ENCODE data around the gene ARFRP1. TPM values are rescaled to one million over a fixed set of nuclear protein-coding genes. Genes with fewer than 3 reads are reported as not detected.

The ARFRP1 gene
- total and polyA plus RNA-seq, 7 donors: 26.8 to 70.2 (median 38.7) TPM

DNA sequence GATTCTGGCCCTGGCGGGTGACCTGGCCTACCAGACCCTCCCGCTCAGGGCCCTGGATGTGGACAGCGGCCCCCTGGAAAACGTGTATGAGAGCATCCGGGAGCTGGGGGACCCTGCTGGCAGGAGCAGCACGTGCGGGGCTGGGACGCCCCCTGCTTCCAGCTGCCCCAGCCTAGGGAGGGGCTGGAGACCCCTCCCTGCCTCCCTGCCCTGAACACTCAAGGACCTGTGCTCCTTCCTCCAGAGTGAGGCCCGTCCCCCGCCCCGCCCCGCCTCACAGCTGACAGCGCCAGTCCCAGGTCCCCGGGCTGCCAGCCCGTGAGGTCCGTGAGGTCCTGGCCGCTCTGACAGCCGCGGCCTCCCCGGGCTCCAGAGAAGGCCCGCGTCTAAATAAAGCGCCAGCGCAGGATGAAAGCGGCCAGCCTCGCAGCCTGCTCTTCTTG, 30.9 kb upstream of the ARFRP1 start:
- intact Hi-C loops (cut with DNase I): loop anchor here (2.0 kb wide), 1 partner anchor 32 kb away; the partner anchor contains the start of gene ARFRP1
- Histone ChIP-seq H3K27me3 (peaks cover 0 to 10% (median 0%) of the 10 kb centered on the region in 3 donors), H3K27ac (peak overlapping the region; percentile 83 to 93 (median 90)), H3K36me3 (peaks cover 20 to 48% (median 26%) of the 10 kb centered on the region in 4 donors), H3K9me3 (no peaks in the 10 kb centered on the region), H3K4me3 (peak overlapping the region; percentile 48 to 66 (median 57)), H3K4me1 (peaks cover 0 to 43% (median 36%) of the 10 kb centered on the region in 4 donors)
- no peak for TF ChIP-seq POLR2AphosphoS5 (IDR thresholded peaks at IDR 0.05)
- peak; percentile 89 for DNase-seq
- 10 to 28% methylated on average over 26 of the region's 26 CpGs for whole genome bisulfite sequencing, 2 donors

DNA sequence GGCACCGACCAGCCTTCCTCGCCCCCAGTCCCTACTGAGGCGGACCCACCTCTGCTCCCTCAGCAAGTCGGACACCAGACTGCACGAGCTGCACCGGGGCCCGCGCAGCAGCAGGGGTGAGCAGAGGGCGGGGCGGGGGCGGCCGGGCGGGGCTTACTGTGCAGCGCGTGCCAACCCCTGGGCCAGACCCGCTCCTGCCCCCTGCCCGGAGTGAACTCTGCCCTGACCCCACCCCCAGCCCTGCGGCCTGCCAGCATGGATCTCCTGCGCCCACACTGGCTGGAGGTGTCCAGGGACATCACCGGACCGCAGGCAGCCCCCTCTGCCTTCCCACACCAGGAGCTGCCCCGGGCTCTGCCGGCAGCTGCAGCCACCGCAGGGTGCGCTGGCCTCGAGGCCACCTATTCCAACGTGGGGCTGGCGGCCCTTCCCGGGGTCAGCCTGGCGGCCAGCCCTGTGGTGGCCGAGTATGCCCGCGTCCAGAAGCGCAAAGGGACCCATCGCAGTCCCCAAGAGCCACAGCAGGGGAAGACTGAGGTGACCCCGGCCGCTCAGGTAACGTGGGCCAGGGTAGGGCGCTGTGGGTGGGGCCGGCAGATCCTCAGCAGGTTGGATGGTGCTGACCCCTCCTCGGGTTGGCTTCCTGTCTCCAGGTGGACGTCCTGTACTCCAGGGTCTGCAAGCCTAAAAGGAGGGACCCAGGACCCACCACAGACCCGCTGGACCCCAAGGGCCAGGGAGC, 30.3 kb upstream of the ARFRP1 start:
- Histone ChIP-seq H3K27ac (peak overlapping the region in 2 of 4 donors; percentile 91 to 93), H3K36me3 (peaks cover 19 to 48% (median 27%) of the 10 kb centered on the region in 4 donors), H3K4me3 (peak overlapping the region in 3 of 4 donors; percentile 21 to 66 (median 35)), H3K4me1 (peaks cover 0 to 43% (median 36%) of the 10 kb centered on the region in 4 donors), H3K27me3 (peaks cover 0 to 10% (median 0%) of the 10 kb centered on the region in 3 donors), H3K9me3 (no peaks in the 10 kb centered on the region)
- WGBS, 2 donors: 8 to 19% methylated on average over 43 of the region's 43 CpGs
- intact Hi-C loops (cut with DNase I): loop anchor here (2.0 kb wide), 1 partner anchor 31 kb away; the partner anchor contains the start of gene ARFRP1
- no peak for TF ChIP-seq POLR2AphosphoS5 (IDR thresholded peaks at IDR 0.05)
- no peak for TF ChIP-seq POLR2A (IDR thresholded peaks at IDR 0.05)
- TF ChIP-seq, protein P1, sequence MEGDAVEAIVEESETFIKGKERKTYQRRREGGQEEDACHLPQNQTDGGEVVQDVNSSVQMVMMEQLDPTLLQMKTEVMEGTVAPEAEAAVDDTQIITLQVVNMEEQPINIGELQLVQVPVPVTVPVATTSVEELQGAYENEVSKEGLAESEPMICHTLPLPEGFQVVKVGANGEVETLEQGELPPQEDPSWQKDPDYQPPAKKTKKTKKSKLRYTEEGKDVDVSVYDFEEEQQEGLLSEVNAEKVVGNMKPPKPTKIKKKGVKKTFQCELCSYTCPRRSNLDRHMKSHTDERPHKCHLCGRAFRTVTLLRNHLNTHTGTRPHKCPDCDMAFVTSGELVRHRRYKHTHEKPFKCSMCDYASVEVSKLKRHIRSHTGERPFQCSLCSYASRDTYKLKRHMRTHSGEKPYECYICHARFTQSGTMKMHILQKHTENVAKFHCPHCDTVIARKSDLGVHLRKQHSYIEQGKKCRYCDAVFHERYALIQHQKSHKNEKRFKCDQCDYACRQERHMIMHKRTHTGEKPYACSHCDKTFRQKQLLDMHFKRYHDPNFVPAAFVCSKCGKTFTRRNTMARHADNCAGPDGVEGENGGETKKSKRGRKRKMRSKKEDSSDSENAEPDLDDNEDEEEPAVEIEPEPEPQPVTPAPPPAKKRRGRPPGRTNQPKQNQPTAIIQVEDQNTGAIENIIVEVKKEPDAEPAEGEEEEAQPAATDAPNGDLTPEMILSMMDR (IDR thresholded peaks at IDR 0.05): no peak
- no peak for TF ChIP-seq EP300 (IDR thresholded peaks at IDR 0.05)
- DNase-seq: peak; percentile 75

DNA sequence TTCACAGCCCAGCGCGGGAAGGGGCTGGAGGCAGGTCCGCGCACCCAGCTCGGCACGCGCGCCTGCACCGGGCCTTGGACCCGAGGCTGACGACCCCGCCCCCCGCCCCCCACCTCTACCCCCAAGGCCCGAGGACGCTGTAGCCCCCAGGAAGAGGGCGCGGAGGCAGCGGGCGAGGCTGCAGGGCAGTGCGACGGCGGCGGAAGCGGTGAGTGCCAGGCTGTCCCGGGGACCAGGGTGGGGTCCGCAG, 29.8 kb upstream of the ARFRP1 start:
- TF ChIP-seq POLR2A (IDR thresholded peaks at IDR 0.05) (no peak), EP300 (IDR thresholded peaks at IDR 0.05) (no peak), POLR2AphosphoS5 (IDR thresholded peaks at IDR 0.05) (no peak)
- TF ChIP-seq, protein P1 (IDR thresholded peaks at IDR 0.05): no peak
- Histone ChIP-seq H3K27ac (no peak overlapping the region), H3K4me1 (peaks cover 0 to 43% (median 36%) of the 10 kb centered on the region in 4 donors), H3K4me3 (peak overlapping the region in 3 of 4 donors; percentile 21 to 66 (median 35)), H3K27me3 (peaks cover 0 to 10% (median 0%) of the 10 kb centered on the region in 3 donors), H3K36me3 (peaks cover 14 to 45% (median 22%) of the 10 kb centered on the region in 4 donors), H3K9me3 (no peaks in the 10 kb centered on the region)
- WGBS, 2 donors: 2 to 3% methylated on average over 26 of the region's 26 CpGs
- intact Hi-C loops (cut with DNase I): no loop called here
- no peak for DNase-seq

DNA sequence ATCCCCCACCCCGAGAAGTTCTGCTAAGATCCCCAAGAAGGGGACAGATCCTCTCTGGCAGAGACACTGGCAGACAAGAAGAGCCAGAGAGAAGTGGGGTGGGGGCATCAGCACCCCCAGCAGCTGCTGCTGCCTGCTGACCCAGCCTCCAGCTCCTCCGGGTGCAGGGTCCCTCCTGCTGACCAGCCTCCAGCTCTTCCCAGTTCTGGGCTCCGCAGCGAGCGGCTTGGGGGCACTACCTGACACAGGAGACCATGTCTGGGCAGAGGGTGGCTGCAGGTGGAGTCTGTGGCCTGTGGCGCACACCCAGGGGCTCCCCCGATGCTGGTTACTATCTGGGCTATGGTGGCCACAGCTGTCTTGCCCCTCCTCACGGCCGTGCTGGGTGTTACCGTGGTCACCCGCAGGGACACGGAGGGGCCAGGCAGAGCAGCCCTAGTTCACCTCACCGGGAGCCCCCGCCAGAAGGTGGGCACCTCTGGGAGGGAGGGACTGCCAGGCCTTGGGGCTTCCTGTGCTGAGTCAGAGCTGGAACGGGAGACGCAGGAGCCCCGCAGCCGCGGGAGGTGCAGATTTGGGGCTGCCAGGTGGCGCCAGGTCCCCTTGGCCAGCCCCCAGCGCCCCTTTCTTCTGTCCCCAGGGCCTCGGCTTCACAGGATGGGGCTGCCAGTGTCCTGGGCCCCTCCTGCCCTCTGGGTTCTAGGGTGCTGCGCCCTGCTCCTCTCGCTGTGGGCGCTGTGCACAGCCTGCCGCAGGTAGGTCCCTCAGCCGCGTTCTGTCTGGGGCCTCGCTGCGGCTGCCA, 29.3 kb upstream of the ARFRP1 start:
- intact Hi-C loops (cut with DNase I): no loop called here
- peak; percentile 71 for DNase-seq
- Histone ChIP-seq H3K27me3 (peaks cover 0 to 10% (median 0%) of the 10 kb centered on the region in 3 donors), H3K4me3 (peak overlapping the region in 3 of 4 donors; percentile 21 to 66 (median 35)), H3K9me3 (no peaks in the 10 kb centered on the region), H3K36me3 (peaks cover 9 to 39% (median 18%) of the 10 kb centered on the region in 4 donors), H3K4me1 (peaks cover 0 to 43% (median 32%) of the 10 kb centered on the region in 4 donors), H3K27ac (no peak overlapping the region)
- WGBS, 2 donors: 10 to 20% methylated on average over 30 of the region's 30 CpGs
- TF ChIP-seq POLR2A (IDR thresholded peaks at IDR 0.05) (no peak), POLR2AphosphoS5 (IDR thresholded peaks at IDR 0.05) (peak in 1 of 4 donors; percentile 24)

DNA sequence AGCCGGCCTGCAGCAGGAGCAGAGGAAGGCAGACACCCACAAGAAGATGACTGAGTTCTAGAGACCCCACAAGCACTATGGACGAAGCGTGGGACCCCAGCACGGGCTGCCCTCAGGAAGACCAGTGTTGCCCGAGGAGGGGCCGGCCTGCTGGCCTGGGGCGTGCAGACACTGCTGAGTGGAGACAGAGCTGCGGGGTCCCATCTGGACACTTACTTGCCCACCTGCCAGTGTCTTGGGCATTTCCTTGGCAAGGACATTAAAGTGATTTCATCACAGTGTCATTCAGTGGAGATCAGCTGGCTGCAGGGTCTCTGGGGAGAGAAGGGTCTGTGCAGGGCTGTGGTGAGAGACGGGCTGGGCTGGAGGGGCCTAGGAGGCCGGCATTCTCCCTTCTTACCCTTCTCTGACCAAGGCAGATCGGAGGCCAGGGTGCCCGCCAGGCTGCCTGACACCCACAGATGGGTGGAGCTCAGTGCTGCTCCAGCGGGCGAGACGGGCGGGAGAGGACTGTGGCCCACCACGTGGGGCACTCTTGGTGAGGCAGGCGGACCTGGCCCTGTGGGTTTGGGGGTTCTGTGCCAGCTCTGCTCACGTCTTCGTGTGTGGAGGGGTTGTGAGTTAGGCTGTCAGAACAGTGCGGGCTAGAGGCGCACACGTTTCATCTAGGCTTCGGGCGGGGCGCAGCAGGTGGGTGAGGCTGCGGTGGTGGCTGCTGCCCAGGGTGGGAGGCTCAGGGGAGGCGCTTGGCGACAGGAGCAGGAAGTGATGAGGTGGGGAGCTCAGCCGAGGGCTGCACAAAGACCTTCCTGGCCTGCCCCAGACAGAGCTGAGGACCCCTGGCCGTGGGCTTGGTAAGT, 28.3 kb upstream of the ARFRP1 start, which contains the start of gene LIME1:
LIME1 (plus strand) TSS at position 806 of the 860 bp plus-strand sequence. CDS start 886 bp downstream, outside the sequence.
- H3K27ac ChIP-seq: no peak within 1 kb of the TSS
- H3K4me3 ChIP-seq: peak within 1 kb of the TSS in 3 of 4 donors; percentile 21 to 66 (median 35)
- 30 to 43% methylated on average over 31 of the region's 31 CpGs for WGBS, 2 donors
- H3K36me3 ChIP-seq: peaks cover 7 to 35% (median 18%) of the 10 kb centered on the region in 4 donors
- intact Hi-C loops (cut with DNase I): no loop called here
- peaks cover 0 to 10% (median 0%) of the 10 kb centered on the region in 3 donors for H3K27me3 ChIP-seq
- H3K4me1 ChIP-seq: peaks cover 0 to 33% (median 22%) of the 10 kb centered on the region in 4 donors
- H3K9me3 ChIP-seq: no peaks in the 10 kb centered on the region
- DNase-seq: peak; percentile 67
- no peak for TF ChIP-seq POLR2AphosphoS5 (IDR thresholded peaks at IDR 0.05)
- no peak for TF ChIP-seq POLR2A (IDR thresholded peaks at IDR 0.05)
- TF ChIP-seq, protein P1 (IDR thresholded peaks at IDR 0.05): no peak
- no peak for TF ChIP-seq EP300 (IDR thresholded peaks at IDR 0.05)
